Mesangial cell (primary cell): ENCODE data around the gene RUNX3. TPM values are rescaled to one million over a fixed set of nuclear protein-coding genes. Genes with fewer than 3 reads are reported as not detected.

Experiments
- total RNA-seq: library from RNA; depleted of rRNA; stranded (reverse); fragments of >200 nt; gene quantifications from 2 replicates; pipeline ENCODE4 v1.2.3, GENCODE V29; 2015

Gene RUNX3
- total RNA-seq = not detected in 2 replicates

GRCh38 chr1:24930260-24931145 is at the start of gene RUNX3:
Gene RUNX3 (minus strand): TSS chr1:24930276. CDS start chr1:24929868, 408 bp downstream.

Other genes with a start within 250 kb of the RUNX3 start
- gene CLIC4, start 184.8 kb downstream of the RUNX3 start, total RNA-seq = 157 and 199 TPM in 2 replicates